NCI-H2227 (cell line): ENCODE data around the gene COQ5.
A peak's percentile ranks its signal among the peaks of the same experiment; 100 is the strongest.
"Not testable (repeated sequence)": the region's sequence is repeated elsewhere in the genome, so short reads cannot be mapped to it uniquely, and the experiment has no call there.

Experiments
- DNase-seq: peaks from one replicate; lab custom pipeline; 2025; ENCODE audit not compliant: unreplicated experiment; lab: John Stamatoyannopoulos, UW

COQ5 gene

GRCh38 chr12:120529641-120530417 lies 871 bp upstream of the COQ5 start:
- peak; percentile 53 for DNase-seq

DNA sequence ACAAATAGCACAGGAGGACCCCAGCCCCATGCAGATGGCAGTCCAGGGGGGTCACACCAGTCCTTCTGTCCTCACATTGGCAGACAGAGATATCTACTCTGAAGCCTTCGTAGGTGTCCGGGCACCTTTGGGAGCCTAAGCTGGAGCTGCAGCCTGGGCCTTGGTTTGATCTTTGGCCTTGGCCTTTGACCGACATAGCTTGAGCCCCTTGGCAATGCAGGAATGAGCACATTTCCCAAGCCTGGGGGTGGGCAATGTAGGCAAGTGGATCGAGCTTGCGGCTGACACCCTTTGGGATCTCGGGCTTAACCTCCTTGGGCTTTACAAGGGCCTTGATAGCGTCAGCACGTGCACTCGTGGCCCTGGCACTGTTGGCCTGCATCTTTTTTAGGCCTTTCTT lies 6.4 kb downstream of the COQ5 start:
- no peak for DNase-seq

GRCh38 chr12:120519324-120519723 lies 9.6 kb downstream of the COQ5 start:
- DNase-seq, result not testable (repeated sequence)

DNA sequence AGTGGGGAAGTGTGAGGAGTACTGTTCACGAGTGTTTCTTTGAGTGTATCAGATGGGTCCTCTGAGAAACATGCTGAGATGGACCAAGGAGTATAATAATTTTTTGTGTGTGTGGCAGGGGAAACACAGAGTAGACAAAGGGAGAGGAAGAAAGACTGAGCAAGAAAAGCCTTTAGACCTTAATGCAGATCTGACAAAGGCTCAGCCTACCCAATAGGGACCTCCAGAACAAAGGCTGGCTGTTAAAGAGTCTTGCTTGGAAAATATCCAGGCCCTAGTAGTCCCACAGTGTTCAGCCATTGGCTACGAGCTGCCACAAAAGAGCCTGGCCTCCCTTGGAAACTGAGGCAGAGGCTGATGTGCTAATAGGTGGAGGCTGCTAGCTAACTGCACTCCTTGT lies 13.5 kb downstream of the COQ5 start:
- DNase-seq, result no peak

DNA sequence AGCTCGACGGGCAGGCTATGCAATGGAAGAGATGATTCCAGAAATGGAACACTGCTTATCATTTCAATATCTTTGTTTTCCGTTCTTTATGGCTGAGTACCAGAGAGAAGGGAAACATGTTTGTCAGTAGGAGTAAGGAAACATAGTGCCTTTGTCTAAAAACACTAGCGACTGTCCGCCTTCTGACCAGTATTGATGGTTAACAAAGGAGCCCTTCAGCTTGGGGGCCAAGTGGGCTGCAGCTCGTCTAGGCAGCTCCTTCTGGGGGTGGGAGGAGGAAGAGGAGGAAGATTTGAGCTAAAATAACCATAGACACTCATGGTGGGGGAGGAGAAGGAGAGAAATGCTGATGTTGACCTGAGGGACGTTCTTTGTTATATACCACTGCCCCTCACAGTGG lies 15.0 kb downstream of the COQ5 start:
- DNase-seq, result no peak

- DNase-seq, result no peak
Observed at GRCh38 chr12:120508537-120508936, 20.4 kb downstream of the COQ5 start.

- DNase-seq, result no peak
Observed at GRCh38 chr12:120504587-120504986, 24.4 kb downstream of the COQ5 start.

DNA sequence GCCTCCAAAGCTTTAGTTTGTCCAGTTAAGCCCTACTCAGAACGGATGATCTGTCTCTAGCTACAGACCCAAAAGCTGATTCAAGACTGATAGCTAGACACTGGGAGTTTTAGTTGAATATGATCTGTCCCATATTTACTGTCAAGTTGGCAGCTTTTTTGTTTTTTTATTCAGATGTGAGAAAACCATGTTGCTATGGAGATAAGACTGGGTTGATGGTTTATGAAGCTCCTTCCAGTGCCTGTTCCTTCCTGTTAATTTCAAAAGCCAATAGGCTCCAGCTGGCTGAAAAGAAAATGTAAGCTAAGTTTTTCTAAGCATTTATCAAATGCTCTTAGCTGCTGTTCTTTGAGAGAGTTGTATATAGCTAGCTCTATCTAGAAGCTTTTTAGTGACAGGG lies 28.4 kb downstream of the COQ5 start:
- no peak for DNase-seq

GRCh38 chr12:120498870-120499515 lies 30.0 kb downstream of the COQ5 start:
- DNase-seq, result no peak

GRCh38 chr12:120497524-120498150 lies 31.3 kb downstream of the COQ5 start:
- DNase-seq, result no peak

DNA sequence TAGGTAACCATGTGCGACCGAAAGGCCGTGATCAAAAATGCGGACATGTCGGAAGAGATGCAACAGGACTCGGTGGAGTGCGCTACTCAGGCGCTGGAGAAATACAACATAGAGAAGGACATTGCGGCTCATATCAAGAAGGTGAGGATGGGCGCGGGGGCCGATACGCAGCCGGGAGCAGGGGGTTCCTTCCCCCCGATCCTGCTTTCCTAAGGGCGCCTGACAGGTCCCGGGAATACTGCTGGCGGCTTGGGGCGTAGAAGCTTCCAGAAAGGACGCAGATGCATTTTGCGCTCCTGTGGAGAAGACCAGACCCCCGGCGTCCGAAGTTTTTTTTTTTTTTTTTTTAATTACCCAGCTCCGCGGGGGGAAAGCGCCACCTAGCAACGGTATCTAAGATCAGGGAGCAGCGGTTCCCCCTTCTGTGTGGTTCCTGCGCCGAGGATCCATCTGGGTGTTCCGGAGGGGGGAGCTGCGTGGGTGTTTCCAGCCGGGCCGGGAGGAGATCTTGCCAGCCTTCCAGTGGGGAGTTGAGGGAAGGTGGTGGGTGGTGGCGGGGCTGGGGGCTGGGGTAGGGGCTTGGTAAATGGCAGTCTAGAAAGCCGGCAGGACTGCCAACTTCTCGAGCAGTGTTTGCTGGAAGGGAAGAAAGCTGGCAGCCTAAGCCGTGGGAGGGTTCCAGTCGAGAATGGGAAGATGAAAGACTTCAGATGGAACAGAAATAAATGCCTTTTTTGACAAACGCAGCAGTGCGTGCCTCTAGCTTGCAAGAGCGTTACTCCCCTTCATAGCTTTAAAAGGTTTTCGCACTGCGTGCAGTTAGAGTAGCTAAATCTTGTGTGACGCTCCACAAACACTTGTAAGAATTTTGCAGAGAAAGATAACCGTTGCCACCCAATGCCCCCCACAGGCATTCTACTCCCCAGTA lies 32.3 kb downstream of the COQ5 start:
- DNase-seq, result peak; percentile 63

DNA sequence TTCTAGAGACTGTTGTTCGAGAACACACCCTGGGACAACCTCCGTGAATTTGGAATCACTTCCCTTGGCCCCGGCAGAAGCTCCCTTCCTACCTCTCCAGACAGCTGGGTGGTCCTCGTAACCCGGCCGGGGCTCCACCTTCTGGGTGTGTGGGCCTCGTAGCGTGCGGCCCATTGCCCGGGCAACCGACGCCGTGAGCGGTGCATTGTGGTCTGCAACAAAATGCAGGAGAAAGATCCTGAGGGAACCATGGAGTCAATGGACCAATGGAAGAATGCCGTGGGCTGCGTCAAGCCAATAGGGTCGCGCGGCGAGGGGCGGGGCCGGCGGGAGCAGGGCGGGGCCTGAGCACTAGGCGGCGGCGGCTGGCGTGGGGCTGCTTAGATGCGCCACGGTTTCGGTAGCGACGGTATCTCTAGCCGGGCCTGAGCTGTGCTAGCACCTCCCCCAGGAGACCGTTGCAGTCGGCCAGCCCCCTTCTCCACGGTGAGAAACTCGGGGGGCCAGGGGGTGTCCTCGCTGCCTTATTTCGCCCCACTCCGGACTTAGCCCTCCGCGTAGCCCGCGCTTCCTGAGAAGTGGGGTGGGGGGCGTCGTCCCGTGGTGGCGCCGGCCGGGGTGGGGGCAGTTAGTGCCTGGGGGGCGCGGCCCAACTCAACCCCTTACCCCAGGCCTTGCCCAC lies 33.1 kb downstream of the COQ5 start, which contains the start of gene DYNLL1:
TSS of gene DYNLL1 (plus strand) at position 383 of the 682 bp plus-strand sequence. CDS start 309 bp downstream, outside the sequence.
- peak; percentile 98 for DNase-seq

DNA sequence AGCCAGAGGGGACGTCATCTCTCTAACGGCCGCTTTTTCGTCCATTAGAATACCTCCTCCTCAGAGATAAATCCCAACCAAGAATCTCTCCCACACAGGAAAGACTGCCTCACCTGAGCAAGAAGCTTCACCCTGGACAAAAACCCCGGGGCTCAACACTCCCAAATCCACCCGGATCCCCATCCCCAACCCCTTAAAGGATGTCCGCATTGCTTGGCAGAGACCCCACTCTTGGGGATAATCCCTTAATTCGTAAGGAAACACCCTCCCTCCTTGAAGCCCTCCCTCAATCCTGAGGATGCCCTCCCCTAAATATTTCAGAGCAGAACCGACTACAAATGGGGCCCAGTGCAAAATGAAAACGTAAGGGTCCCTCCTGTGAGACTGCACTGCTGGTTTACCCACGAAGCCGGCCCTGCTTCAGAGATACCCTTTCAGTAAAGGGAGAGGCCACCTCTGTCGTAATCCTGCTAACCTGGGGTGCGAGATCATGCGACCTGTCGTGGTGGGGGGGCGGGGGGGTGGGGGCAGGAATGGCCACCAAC lies 33.7 kb downstream of the COQ5 start:
- no peak for DNase-seq

DNA sequence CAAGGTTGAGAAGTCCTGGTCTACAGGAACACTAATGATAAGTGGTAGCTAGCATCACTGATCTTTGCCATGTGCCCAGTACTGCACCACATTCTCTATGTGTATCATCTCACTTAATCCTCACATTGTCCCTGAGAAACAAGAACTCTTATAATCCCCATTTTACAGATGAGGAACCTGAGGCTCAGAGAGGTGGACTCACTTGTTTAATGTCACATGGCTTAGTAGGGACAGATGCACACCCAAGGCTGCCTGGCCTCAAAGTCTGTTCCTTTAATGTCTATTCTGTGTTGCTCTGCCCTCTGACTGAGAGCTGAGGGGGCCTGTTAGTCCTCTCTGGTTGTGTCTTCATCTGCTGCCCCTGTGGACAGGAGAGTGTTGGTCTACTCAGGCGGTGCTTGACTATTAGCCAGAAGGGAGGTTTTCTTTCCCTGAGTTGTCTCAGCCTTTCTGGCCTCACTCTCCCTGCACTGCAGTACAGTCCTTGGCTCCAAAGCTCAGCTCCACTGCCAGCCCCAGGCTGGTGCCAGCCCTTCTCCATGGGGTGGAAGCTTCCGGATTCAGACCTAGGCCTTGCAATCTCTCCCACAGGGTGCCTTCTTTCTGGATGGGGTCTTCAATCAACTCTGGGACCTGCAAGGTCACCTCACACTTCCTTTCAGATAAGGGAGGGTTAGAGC lies 38.0 kb downstream of the COQ5 start:
- DNase-seq, result no peak

DNA sequence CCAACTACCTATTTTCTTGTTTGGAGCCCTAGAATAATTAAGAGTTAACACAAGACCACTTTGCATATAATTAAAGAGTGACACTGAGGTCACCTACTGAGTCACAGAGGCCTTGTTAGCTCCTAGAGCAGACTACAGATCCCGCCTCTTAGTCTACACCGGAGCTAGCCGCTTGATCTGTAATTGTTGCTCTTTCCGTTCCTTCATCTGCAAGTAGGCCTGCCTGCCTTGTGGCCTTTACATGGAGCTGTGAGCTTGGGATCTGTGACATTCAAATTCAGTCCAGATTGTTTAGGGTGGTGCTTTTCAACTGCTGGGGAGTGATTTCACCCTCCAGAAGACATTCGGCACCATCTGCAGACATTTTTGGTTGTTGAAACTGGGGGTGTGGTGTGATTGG lies 38.6 kb downstream of the COQ5 start:
- no peak for DNase-seq

- DNase-seq, result no peak
Observed at GRCh38 chr12:120489018-120489417, 39.9 kb downstream of the COQ5 start.

DNA sequence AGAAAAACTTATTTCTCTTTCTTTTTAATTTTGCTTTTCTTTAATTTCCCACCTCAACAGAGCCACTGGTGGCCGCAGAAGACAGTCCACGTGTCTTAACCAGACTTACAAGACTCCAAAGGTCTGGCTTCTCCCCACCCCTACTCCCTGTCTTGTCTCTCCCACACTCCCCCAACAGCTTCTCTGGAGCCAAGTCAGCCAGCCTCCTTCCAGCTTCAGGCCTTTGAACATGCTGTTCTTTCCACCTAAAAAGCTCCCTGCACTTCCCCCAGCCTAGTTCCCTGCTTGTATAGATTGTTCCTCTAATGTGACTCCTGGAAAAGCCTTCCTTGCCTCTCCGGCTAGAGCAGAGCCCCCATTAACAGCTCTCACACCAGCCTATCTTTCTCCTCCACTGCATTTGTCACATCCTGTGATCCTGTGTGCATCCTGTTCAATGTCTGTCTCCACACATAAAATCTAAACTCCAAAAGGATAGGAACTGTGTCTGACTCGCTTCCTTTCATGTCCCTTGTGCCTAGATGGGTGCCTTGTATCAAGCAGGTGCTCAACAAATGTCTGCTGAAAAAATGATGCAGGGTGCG lies 40.8 kb downstream of the COQ5 start:
- no peak for DNase-seq

GRCh38 chr12:120487552-120487951 lies 41.4 kb downstream of the COQ5 start:
- DNase-seq, result not testable (repeated sequence)
